SKM-1 (cell line): ENCODE results near the gene ERI2.
A peak's percentile ranks its signal among the peaks of the same experiment; 100 is the strongest.

Experiments used
- DNase-seq: peaks from one replicate; lab custom pipeline; 2025; ENCODE audit not compliant: unreplicated experiment; lab: John Stamatoyannopoulos, UW

ERI2 gene, protein sequence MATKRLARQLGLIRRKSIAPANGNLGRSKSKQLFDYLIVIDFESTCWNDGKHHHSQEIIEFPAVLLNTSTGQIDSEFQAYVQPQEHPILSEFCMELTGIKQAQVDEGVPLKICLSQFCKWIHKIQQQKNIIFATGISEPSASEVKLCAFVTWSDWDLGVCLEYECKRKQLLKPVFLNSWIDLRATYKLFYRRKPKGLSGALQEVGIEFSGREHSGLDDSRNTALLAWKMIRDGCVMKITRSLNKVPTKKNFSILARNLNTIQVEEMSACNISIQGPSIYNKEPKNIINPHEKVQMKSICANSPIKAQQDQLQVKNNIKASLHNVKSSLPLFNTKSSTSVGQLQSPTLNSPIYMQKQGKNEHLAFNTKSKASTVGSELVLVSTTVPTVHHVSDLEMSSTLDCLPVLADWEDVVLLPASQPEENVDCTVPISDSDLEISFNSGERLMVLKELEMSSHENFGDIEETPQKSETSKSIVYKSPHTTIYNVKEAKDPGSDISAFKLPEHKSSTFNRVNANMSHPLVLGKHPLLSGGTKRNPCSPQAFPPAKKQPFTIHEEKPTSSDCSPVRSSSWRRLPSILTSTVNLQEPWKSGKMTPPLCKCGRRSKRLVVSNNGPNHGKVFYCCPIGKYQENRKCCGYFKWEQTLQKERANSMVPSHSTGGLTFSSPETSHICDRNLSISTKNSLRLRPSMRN

GRCh38 chr16:20806168-20807050 is at the start of gene ERI2, which contains the start of gene REXO5:
ERI2 (minus strand) TSS chr16:20806472; CDS start chr16:20806430, 42 bp downstream.
REXO5 (plus strand) TSS chr16:20806527; CDS start chr16:20806954, 427 bp downstream.
- peak; percentile 62 for DNase-seq

GRCh38 chr16:20854963-20855362 is 48.7 kb upstream of the ERI2 start:
- no peak for DNase-seq

DNA sequence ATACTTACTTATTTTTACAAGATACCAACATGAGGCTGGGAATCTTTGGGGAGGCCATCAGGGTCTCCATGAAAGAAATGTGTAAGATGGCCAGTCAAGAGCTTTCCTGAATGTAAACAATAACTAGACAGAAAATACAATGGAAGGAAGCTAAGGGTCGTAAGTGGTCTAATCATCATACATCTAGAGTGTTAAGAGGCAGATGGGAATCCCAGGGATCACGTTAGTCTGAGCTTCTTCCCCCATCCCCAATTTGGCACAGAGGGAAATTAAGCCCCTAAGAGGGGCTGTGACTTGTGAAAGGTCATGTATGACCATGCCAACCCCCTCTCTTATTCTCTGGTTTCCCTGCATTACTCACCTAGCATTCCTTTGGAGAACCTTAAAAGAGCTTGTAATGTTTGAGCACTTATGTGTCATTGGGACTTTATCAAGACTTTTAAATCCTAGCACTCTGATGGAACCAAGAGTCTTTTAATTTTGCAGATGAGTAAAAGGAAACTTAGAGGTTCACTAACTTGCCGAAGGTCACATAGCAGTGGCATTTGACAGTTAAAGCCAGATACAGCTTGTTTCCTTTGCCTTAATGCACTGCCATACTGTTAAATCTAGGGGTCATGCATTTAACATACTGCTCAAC is 47.8 kb upstream of the ERI2 start:
- DNase-seq = no peak

DNA sequence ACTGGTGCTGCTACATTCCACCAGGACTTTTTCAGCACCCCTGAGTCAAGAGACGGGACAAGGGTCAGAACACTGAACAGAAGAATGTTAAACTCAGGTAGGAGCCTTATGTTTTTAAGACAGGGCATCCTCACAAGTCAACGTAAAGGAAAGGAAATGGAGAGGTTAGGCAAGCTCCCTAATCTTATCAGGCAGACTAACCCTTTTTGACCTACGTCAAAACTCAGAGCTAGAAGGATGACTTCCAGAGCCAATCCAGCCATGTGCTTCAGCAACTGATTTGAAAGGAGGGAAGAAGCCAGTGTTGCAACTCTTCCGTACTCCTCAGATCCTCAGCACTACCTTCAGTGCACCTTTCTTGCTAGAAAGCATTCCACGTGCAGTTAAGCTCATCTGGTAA is 46.9 kb upstream of the ERI2 start:
- no peak for DNase-seq

DNA sequence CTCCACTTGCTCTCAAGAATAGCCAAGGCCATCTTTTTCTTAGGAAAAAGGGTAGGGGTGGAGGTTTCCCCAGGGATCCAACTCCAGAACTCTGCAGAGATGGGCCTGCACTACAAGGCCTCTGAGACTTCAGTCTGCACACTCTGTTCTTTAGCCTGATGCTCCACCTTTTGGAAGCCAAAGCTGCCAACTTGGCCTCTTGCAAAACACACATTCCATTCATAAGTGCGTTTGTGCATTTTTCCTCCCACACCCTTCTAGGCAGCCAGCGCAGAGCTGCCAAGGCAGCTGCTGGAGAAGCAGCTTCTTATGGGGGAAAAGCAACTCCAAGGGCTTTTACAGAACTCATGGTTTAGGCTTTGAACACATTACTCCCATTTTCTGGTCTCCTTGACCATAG is 45.3 kb upstream of the ERI2 start:
- DNase-seq = no peak

DNA sequence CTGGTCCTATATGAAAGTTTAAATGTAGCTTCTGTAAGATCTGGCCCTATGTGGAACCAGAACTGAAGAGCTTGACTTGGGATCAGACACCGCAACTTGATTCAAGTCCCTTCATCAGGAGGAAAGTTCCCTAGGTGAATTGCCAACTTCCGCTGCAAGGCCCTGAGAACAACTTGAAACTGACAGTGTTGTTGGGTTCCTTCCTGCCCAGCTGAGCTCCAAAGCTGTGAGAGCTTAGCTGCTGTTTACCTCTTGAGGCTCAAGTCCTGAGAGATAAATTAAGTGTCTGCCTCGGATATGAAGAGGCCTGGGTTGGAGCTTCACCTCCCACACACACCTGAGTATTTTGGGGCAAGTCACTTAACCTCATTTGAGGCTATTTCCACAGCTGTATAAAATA is 44.7 kb upstream of the ERI2 start:
- no peak for DNase-seq

DNA sequence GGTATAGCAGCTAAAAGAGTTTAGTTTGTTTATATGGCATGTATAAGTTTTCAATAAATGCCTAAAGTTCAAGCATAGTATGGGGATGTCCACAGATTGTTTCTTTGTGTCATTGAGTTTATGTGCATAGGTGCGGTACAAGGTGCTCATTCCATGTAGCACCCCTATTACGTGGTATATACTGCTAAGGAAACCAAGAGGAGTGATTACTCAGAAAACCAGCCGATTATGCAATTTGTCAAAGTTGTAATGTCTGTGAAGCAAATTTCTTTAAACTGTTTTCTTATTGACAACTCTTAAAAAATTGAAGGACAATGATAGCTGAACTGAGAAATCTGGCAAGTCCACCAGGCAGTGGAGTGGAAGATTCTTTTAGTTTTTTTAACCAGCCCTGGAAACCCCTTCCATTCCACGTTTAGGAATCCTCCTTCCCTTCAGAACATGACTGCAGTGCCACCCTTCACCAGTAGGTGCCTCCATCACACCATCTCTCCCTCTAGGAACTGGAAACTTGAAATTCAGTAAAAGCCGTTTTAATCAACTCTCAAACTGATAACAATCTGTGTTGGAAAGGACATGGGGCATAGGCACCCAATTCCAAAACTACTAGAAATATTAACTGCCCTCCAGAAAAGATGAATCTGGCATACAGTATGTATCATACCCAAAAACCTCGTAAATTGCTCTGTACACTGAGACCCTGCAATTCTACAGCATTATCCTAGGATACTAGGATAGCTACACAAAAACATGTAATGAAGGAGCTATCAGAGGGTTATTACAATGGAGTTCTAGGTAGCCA is 43.5 kb upstream of the ERI2 start:
- DNase-seq = peak; percentile 39

GRCh38 chr16:20847550-20847949 is 41.3 kb upstream of the ERI2 start:
- no peak for DNase-seq

GRCh38 chr16:20846551-20846950 is 40.3 kb upstream of the ERI2 start:
- DNase-seq = no peak

DNA sequence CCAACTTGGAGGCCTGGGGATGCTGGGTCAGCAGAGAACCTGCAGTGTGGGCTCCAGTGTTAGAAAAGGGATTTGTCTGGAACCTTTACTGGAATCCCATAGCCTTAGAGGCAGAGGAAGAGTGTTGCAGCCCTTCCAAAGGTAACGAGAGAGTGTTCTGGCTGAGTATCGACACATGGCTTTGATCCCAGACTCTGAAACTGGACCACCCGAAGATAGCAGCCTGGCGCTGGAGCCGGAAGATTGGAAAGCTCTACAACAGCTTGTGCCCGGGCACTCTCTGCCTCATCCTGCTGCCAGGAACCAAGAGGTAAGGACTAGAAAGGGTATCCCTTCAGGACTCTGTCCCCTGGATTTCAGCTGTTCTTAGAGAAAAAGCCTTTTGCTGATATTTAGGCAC is 39.8 kb upstream of the ERI2 start:
- no peak for DNase-seq

- peak; percentile 31 for DNase-seq
These were observed 38.3 kb upstream of the ERI2 start for GRCh38 chr16:20844588-20844987.

GRCh38 chr16:20844054-20844453 is 37.8 kb upstream of the ERI2 start:
- DNase-seq = no peak

GRCh38 chr16:20839504-20839903 is 33.2 kb upstream of the ERI2 start:
- DNase-seq = no peak

DNA sequence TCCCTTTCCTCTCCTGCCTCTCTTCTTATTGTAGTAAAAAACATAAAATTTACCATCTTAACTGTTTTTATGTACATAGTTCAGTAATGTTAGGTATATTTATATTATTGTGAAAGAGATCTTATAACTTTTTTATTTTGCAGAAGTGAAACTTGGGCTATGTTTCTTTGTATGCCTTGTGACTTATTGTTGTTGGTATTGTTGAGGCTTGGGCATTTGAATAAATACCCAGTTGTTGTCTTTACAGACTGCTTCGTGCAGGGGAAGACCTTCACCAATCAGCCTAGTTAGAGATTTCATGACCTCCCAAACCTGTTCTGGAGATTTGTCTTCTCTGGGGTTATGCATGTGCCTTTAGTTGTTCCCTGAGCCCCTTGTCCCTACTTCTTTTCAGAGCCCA is 32.0 kb upstream of the ERI2 start:
- DNase-seq = no peak

DNA sequence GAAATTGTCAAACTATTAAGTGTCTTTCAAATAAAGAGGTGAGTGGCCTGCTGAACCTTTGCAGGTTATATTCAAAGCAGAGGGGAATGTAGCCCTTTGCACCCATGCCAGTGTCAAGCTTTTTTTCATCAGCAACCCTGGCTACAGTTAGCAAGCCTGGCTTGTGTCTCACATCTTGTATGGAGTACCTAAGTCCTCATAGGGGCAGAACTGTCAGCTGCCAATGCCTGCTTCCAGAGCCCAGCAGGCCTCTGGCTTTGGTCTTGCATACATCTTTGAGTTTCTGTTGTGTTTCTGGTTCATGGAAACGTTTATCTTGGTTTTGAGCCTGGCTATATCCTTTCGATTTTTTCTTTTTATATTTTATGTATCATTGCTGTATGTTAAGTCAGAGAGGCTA is 26.8 kb upstream of the ERI2 start:
- no peak for DNase-seq

- no peak for DNase-seq
These were observed 24.1 kb upstream of the ERI2 start for GRCh38 chr16:20830372-20830771.

- DNase-seq = no peak
These were observed 23.3 kb upstream of the ERI2 start for GRCh38 chr16:20829536-20829935.

DNA sequence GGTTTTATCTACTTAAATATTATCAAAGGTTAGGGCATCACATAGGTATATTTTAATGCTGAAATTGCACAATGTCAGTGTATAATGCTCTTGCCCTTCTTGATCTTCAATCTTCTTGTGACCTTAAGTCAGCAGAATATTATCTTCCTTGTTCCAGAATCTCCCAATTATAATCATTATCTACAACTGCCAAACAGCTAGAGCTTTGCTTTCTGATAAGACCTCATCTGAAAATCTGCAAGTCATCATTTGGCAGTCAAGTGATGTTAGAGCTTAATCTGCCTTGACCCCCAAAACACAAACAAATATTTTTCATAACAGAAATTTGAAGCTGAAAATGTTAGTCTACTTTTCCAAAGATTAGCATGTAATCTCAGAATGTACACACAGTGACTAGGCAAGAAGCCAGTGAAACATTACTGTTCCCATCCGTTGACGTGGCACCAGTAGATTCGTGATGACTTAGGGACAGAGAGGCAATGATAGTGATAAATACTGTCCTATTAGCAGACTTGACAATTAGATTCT is 19.8 kb upstream of the ERI2 start:
- DNase-seq = no peak

- DNase-seq = peak; percentile 4
These were observed 16.5 kb upstream of the ERI2 start for GRCh38 chr16:20822521-20823325.
